K562 (cell line): ENCODE data around the gene DSCAM. TPM values are rescaled to one million over a fixed set of nuclear protein-coding genes. Genes with fewer than 3 reads are reported as not detected.

Experiments used
- ATAC-seq: fragments of 200-7000 bp; cut with Tn5 transposase; 3 replicates; pipeline ENCODE4 v1.9.1; 2020; ENCODE audit warnings: moderate library complexity
- BruUV-seq: library from RNA; stranded (reverse); fragments of 400-500 nt; replicated peaks from 2 replicates; lab custom pipeline; 2021; lab: Mats Ljungman, UMichigan
- CTCF ChIA-PET: fragments of 300-600 bp; formaldehyde crosslinking; extraction: SDS; loops from one replicate; lab custom pipeline; 2021; ENCODE audit warnings: low intra/inter-chr PET ratio; lab: Yijun Ruan, JAX
- POLR2A ChIA-PET: fragments of 300-600, 350-650 bp; sonication (Branson Sonifier 250); formaldehyde crosslinking; extraction: SDS; loops from one replicate; lab custom pipeline; 2021; ENCODE audit warnings: antibody characterized with exemption, inconsistent platforms; lab: Yijun Ruan, JAX
- DNase-seq, 4 experiments: peaks; one replicate each; pipeline versions ENCODE4 v3.0.0 to v3.0.0-alpha.2; 2011 to 2018; ENCODE audit warnings: low spot score in 3 of 4, mixed read lengths in 3 of 4; ENCODE audit errors: extremely low read depth in 1 of 4
- FAIRE-seq: peaks from 2 replicates; lab custom pipeline; 2011; peaks lifted over from hg19 to GRCh38; lab: Jason Lieb, UNC
- H2AFZ ChIP-seq: 2 replicates; pipeline ENCODE4 v1.6.0; 2011; ENCODE audit warnings: low read depth, low read length, control low read depth, inconsistent platforms
- H3K27ac ChIP-seq: fragments of 200-600 bp; 3 replicates; pipeline ENCODE4 v1.8.0; 2011; ENCODE audit warnings: low read depth, mild to moderate bottlenecking, control low read depth, inconsistent platforms, low read length, moderate library complexity, mixed read lengths; ENCODE audit errors: extremely low read depth
- H3K27me3 ChIP-seq, 2 experiments: fragments of 300-600 bp in 1 of 2; 2 replicates in 1 of 2; 3 replicates in 1 of 2; pipeline versions ENCODE4 v1.6.0 to v1.8.0; 2011; ENCODE audit warnings: inconsistent platforms in 2 of 2, low read length in 2 of 2, mild to moderate bottlenecking in 1 of 2, mixed read lengths in 1 of 2, moderate library complexity in 1 of 2; ENCODE audit not compliant: control insufficient read depth in 2 of 2, insufficient read depth in 2 of 2
- H3K36me3 ChIP-seq: fragments of 300-600 bp; 3 replicates; pipeline ENCODE4 v1.8.0; 2011; ENCODE audit warnings: mild to moderate bottlenecking, low read length, inconsistent platforms; ENCODE audit not compliant: control insufficient read depth, insufficient read depth
- H3K4me1 ChIP-seq, 2 experiments: fragments of 200-600 bp in 1 of 2; replicated peaks in 1 of 2; 2 replicates in 1 of 2; 3 replicates in 1 of 2; pipeline versions ENCODE4 v1.5.1 to v1.8.0; 2011; ENCODE audit warnings: inconsistent platforms in 2 of 2, low read length in 2 of 2, mild to moderate bottlenecking in 1 of 2, mixed read lengths in 1 of 2, moderate library complexity in 1 of 2; ENCODE audit not compliant: control insufficient read depth in 2 of 2, insufficient read depth in 2 of 2
- H3K4me2 ChIP-seq: 2 replicates; pipeline ENCODE4 v1.6.1; 2011; ENCODE audit warnings: low read length, control low read depth, inconsistent platforms, mixed read lengths; ENCODE audit not compliant: insufficient read depth
- H3K4me3 ChIP-seq: fragments of 200-600 bp; sonication (generic), shearing (Covaris generic); 2 replicates; pipeline ENCODE4 v1.5.1; 2016; ENCODE audit warnings: control low read depth, inconsistent platforms
- H3K79me2 ChIP-seq: fragments of 200-600 bp; 3 replicates; pipeline ENCODE4 v1.8.0; 2011; ENCODE audit warnings: low read length, inconsistent platforms; ENCODE audit not compliant: control insufficient read depth, insufficient read depth
- H3K9ac ChIP-seq, 2 experiments: 2 replicates each; pipeline versions ENCODE4 v1.6.0 to v1.6.1; 2011; ENCODE audit warnings: low read depth in 2 of 2, low read length in 2 of 2, control low read depth in 1 of 2, inconsistent platforms in 1 of 2, mild to moderate bottlenecking in 1 of 2, mixed read lengths in 1 of 2; ENCODE audit not compliant: insufficient read depth in 1 of 2
- H3K9me1 ChIP-seq: one replicate; pipeline ENCODE4 v1.6.0; 2011; ENCODE audit warnings: inconsistent platforms, mild to moderate bottlenecking, low read length, moderate library complexity; ENCODE audit not compliant: control insufficient read depth, insufficient read depth
- H3K9me3 ChIP-seq: replicated peaks from 2 replicates; pipeline ENCODE4 v1.5.1; 2011; ENCODE audit warnings: low read depth, low read length, inconsistent platforms; ENCODE audit not compliant: control insufficient read depth, insufficient read depth
- H4K20me1 ChIP-seq: replicated peaks from 2 replicates; pipeline ENCODE4 v1.6.1; 2011; ENCODE audit warnings: low read length, inconsistent platforms, mixed read lengths; ENCODE audit not compliant: control insufficient read depth, insufficient read depth
- FUS ChIP-seq: fragments of 200-400 bp; formaldehyde crosslinking; optimal IDR thresholded peaks from 2 replicates; pipeline ENCODE3; 2017; ENCODE audit warnings: low read depth, low read length
- NR3C1 ChIP-seq: sonication (generic); formaldehyde crosslinking; IDR thresholded peaks from 2 replicates; pipeline ENCODE4 v1.8.1; 2022; ENCODE audit warnings: missing genetic modification reagents
- POLR2A ChIP-seq: fragments of 450-650 bp; conservative IDR thresholded peaks from 2 replicates; pipeline ENCODE4 v1.6.1; 2016
- RB1 ChIP-seq: fragments of 450-650 bp; IDR thresholded peaks from 2 replicates; pipeline ENCODE4 v1.6.1; 2017; ENCODE audit warnings: low read depth, mild to moderate bottlenecking
- RBM15 ChIP-seq: fragments of 200-400 bp; formaldehyde crosslinking; IDR thresholded peaks from 2 replicates; pipeline ENCODE4 v1.6.1; 2018; ENCODE audit warnings: mild to moderate bottlenecking, low read length, moderate library complexity; ENCODE audit not compliant: insufficient read depth
- SAFB ChIP-seq: fragments of 200-400 bp; formaldehyde crosslinking; IDR thresholded peaks from 2 replicates; pipeline ENCODE4 v1.6.1; 2017; ENCODE audit warnings: low read depth, low read length, borderline replicate concordance
- SMARCA4 ChIP-seq: fragments of 450-650 bp; IDR thresholded peaks from 2 replicates; pipeline ENCODE4 v1.6.1; 2016
- ZNF224 ChIP-seq: sonication (generic); formaldehyde crosslinking; IDR thresholded peaks from 2 replicates; pipeline ENCODE4 v1.8.0; 2022; ENCODE audit warnings: mild to moderate bottlenecking, missing genetic modification reagents
- ZNF263 ChIP-seq: sonication (generic); formaldehyde crosslinking; IDR thresholded peaks from 2 replicates; pipeline ENCODE4 v1.8.0; 2022; ENCODE audit warnings: mild to moderate bottlenecking, missing genetic modification reagents, borderline replicate concordance
- ZNF740 ChIP-seq, 3 experiments: fragments of 200-800 bp in 1 of 3; sonication (Bioruptor generic) in 1 of 3; sonication (generic) in 1 of 3; formaldehyde crosslinking in 1 of 3; IDR thresholded peaks; 2 replicates each; pipeline versions ENCODE4 v1.6.1 to v1.8.0; 2016 to 2022; ENCODE audit warnings: mild to moderate bottlenecking in 2 of 3, missing compliant biosample characterization in 2 of 3, missing genetic modification characterization in 2 of 3, missing genetic modification reagents in 1 of 3
- whole genome bisulfite sequencing: fragments of 100-300 bp; shearing (Covaris generic); methylation state at CpG from one replicate; pipeline ENCODE4 v1.1.6; 2016; ENCODE audit warnings: low coverage, mixed read lengths; ENCODE audit not compliant: insufficient coverage; ENCODE audit errors: missing lambda C conversion rate; 5-methylcytosine and 5-hydroxymethylcytosine counted together
- in situ Hi-C: fragments of 300-500 bp; cut with MboI; formaldehyde crosslinking; loops from 4 replicates; pipeline ENCODE4 v1.15.0; 2018; ENCODE audit warnings: inconsistent platforms, mixed read lengths
- intact Hi-C: fragments of 100-400 bp; cut with micrococcal nuclease; formaldehyde crosslinking; loops from 2 replicates; pipeline ENCODE4 v1.14.2; 2022
- polyA plus RNA-seq, 8 experiments: library from polyadenylated mRNA; depleted of rRNA in 4 of 8; stranded (reverse) in 5 of 8; unstranded in 3 of 8; fragments of >200 nt; fragmentation: Nextera tagmentation in 2 of 8; fragmentation: Illumina TruSeq in 1 of 8; extraction: Ambion mirVana in 2 of 8; extraction: Trizol in 1 of 8; gene quantifications; 2 replicates each; pipeline versions ENCODE4 v1.2.1 to v1.2.3, GENCODE V29; 2011 to 2014; ENCODE audit warnings: inconsistent platforms in 1 of 8, missing spikeins in 1 of 8
- total RNA-seq, 7 experiments: library from RNA; depleted of rRNA in 6 of 7; stranded (reverse); fragments of >200 nt in 6 of 7; fragmentation: Illumina TruSeq in 2 of 7; extraction: Trizol in 2 of 7; gene quantifications; 2 replicates each; pipeline versions ENCODE4 v1.2.1 to v1.2.3, GENCODE V29; 2011 to 2021; ENCODE audit warnings: low replicate concordance in 1 of 7
- TF ChIP-seq, protein P1 (sequence below): IDR thresholded peaks from 2 replicates; pipeline ENCODE4 v1.6.1; 2014; ENCODE audit warnings: antibody characterized with exemption
- TF ChIP-seq, protein P2 (sequence below), 2 experiments: fragments of 450-650 bp; formaldehyde crosslinking in 1 of 2; IDR thresholded peaks; 2 replicates each; pipeline versions ENCODE4 v1.4.0 to v1.6.1; 2014 to 2020; ENCODE audit warnings: mild to moderate bottlenecking in 2 of 2, borderline replicate concordance in 1 of 2, low read depth in 1 of 2

The DSCAM gene
- total and polyA plus RNA-seq, 9 of the 15 experiments (the other 6 are each of a cell fraction or from before 2014, with no cell fraction given): not detected

DNA sequence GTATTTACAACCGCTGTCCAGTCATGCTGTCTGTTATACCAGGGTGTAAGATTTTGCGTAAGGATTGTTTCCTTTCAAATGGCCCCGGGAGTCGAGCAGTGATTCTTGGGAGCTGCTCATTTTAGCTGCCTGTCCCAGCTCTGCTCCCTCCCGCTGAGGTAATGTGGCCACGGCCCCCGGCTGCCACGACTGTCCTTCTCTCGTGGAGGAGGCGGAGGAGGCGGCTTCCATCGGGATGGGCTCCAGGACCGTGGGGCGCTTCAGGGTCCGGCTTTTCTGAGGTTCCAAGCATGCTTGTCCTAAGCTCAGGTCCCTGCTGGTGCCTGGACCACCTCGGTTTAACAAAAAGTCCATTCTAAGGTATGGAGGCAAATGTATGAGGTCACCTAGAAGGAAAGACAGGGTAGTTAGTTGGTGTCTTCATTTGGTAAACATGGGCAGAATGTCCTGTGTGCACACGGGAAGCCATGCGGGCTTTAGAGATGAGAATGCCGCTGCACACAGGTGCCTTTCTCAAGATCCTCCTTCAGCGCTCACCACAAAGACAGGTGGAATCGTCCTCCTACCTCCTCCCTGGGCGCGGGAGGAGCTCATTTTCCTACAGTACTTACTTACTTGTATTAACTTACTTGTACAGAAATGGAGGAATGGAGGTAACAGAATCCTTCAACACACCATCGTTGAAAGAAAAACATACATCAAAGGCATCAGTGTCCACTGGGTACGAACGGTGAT, 833.8 kb downstream of the DSCAM start:
- Histone ChIP-seq H3K27me3 (no peaks in the 10 kb centered on the region), H3K9me3 (no peaks in the 10 kb centered on the region), H2AFZ (no peak overlapping the region), H3K4me1 (no peaks in the 10 kb centered on the region), H3K79me2 (no peaks in the 10 kb centered on the region), H3K9ac (no peak overlapping the region), H3K4me2 (no peak overlapping the region), H4K20me1 (no peaks in the 10 kb centered on the region), H3K9me1 (no peaks in the 10 kb centered on the region), H3K4me3 (no peak overlapping the region), H3K27ac (no peak overlapping the region), H3K36me3 (no peaks in the 10 kb centered on the region)
- ATAC-seq: no peak
- ChIA-PET POLR2A (no interaction called here), CTCF (no interaction called here)
- no peak for DNase-seq
- no peak for FAIRE-seq
- in situ Hi-C loops (no loop called here), intact Hi-C loops (no loop called here)
- no TSS peak for BruUV-seq
- WGBS: under 1% methylated on average over 26 of the region's 26 CpGs
- TF ChIP-seq ZNF263 (CRISPR knock-in tag) (no peak), SAFB (no peak), POLR2A (no peak), ZNF224 (no peak), FUS (no peak), SMARCA4 (no peak), NR3C1 (CRISPR knock-in tag) (no peak), RB1 (no peak), RBM15 (no peak), ZNF740 (CRISPR knock-in tag; IDR thresholded peaks at IDR 0.05) (no peak), ZNF740 (tag; IDR thresholded peaks at IDR 0.05) (no peak)
- TF ChIP-seq, protein P1, sequence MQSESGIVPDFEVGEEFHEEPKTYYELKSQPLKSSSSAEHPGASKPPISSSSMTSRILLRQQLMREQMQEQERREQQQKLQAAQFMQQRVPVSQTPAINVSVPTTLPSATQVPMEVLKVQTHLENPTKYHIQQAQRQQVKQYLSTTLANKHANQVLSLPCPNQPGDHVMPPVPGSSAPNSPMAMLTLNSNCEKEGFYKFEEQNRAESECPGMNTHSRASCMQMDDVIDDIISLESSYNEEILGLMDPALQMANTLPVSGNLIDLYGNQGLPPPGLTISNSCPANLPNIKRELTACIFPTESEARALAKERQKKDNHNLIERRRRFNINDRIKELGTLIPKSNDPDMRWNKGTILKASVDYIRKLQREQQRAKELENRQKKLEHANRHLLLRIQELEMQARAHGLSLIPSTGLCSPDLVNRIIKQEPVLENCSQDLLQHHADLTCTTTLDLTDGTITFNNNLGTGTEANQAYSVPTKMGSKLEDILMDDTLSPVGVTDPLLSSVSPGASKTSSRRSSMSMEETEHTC: no peak
- TF ChIP-seq, protein P2, sequence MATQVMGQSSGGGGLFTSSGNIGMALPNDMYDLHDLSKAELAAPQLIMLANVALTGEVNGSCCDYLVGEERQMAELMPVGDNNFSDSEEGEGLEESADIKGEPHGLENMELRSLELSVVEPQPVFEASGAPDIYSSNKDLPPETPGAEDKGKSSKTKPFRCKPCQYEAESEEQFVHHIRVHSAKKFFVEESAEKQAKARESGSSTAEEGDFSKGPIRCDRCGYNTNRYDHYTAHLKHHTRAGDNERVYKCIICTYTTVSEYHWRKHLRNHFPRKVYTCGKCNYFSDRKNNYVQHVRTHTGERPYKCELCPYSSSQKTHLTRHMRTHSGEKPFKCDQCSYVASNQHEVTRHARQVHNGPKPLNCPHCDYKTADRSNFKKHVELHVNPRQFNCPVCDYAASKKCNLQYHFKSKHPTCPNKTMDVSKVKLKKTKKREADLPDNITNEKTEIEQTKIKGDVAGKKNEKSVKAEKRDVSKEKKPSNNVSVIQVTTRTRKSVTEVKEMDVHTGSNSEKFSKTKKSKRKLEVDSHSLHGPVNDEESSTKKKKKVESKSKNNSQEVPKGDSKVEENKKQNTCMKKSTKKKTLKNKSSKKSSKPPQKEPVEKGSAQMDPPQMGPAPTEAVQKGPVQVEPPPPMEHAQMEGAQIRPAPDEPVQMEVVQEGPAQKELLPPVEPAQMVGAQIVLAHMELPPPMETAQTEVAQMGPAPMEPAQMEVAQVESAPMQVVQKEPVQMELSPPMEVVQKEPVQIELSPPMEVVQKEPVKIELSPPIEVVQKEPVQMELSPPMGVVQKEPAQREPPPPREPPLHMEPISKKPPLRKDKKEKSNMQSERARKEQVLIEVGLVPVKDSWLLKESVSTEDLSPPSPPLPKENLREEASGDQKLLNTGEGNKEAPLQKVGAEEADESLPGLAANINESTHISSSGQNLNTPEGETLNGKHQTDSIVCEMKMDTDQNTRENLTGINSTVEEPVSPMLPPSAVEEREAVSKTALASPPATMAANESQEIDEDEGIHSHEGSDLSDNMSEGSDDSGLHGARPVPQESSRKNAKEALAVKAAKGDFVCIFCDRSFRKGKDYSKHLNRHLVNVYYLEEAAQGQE (IDR thresholded peaks at IDR 0.05; ENCODE audit: borderline replicate concordance): no peak
- TF ChIP-seq, protein P2 (CRISPR knock-in tag; IDR thresholded peaks at IDR 0.05; ENCODE audit: low read depth): no peak
